Tibial artery (tissue), 4 donors: ENCODE measurements around the gene PKMYT1.
A peak's percentile ranks its signal among the peaks of the same experiment; 100 is the strongest.

Experiments
- DNase-seq, 2 donors: peaks; one replicate each; pipeline ENCODE4 v3.0.0-alpha.2; 2019
- H3K27ac ChIP-seq, 2 donors: fragments of 200-600 bp; sonication (generic) in 1 of 2; 1 replicate in 1 of 2; 2 replicates in 1 of 2; pipeline ENCODE4 v1.5.1; 2018 to 2019; ENCODE audit warnings: mild to moderate bottlenecking in 1 of 2
- H3K27me3 ChIP-seq, 2 donors: fragments of 200-600 bp; sonication (generic) in 1 of 2; one replicate each; pipeline versions ENCODE4 v1.5.1 to v1.6.0; 2016 to 2019
- H3K36me3 ChIP-seq, 3 donors: fragments of 200-600 bp; sonication (generic) in 2 of 3; one replicate each; pipeline ENCODE4 v1.5.1; 2016 to 2019; ENCODE audit warnings: mild to moderate bottlenecking in 2 of 3
- H3K4me1 ChIP-seq, 4 donors: fragments of 200-600 bp; sonication (generic) in 2 of 4; 1 replicate in 3 of 4; 2 replicates in 1 of 4; pipeline ENCODE4 v1.5.1; 2016 to 2019
- H3K4me3 ChIP-seq, 2 donors: fragments of 200-600 bp; sonication (generic) in 1 of 2; 1 replicate in 1 of 2; 2 replicates in 1 of 2; pipeline ENCODE4 v1.5.1; 2018 to 2019; ENCODE audit warnings: mild to moderate bottlenecking in 2 of 2
- H3K9me3 ChIP-seq, 3 donors: fragments of 200-600 bp; sonication (generic) in 1 of 3; one replicate each; pipeline ENCODE4 v1.5.1; 2016 to 2019
- CTCF ChIP-seq, 2 experiments: fragments of 200-600 bp in 1 of 2; fragments of 450-650 bp in 1 of 2; IDR thresholded peaks; one replicate each; pipeline ENCODE4 v1.5.1; 2017 to 2019; ENCODE audit warnings: antibody characterized with exemption in 2 of 2, mild to moderate bottlenecking in 1 of 2, moderate library complexity in 1 of 2
- intact Hi-C: fragments of 100-400 bp; cut with DNase I; formaldehyde crosslinking; loops from one replicate; pipeline ENCODE4 v1.15.0; 2023; ENCODE audit warnings: low total_unique reads

Gene PKMYT1

GRCh38 chr16:3009568-3010390, 29.5 kb upstream of the PKMYT1 start:
- intact Hi-C loops, result no loop called here
- peaks cover 6 to 90% of the 10 kb centered on the region in 2 donors for H3K27me3 ChIP-seq
- no peak overlapping the region for H3K4me3 ChIP-seq
- no peaks in the 10 kb centered on the region for H3K36me3 ChIP-seq
- no peak overlapping the region for H3K27ac ChIP-seq
- TF ChIP-seq CTCF (IDR thresholded peaks at IDR 0.05), result no peak
- H3K9me3 ChIP-seq, result no peaks in the 10 kb centered on the region
- no peak for DNase-seq
- peaks cover 0 to 7% (median 3%) of the 10 kb centered on the region in 4 donors for H3K4me1 ChIP-seq

GRCh38 chr16:3008690-3009037, 28.4 kb upstream of the PKMYT1 start:
- Histone ChIP-seq H3K9me3 (no peaks in the 10 kb centered on the region), H3K36me3 (no peaks in the 10 kb centered on the region), H3K4me1 (peaks cover 0 to 9% (median 4%) of the 10 kb centered on the region in 4 donors), H3K27ac (no peak overlapping the region), H3K4me3 (no peak overlapping the region), H3K27me3 (peaks cover 6 to 84% of the 10 kb centered on the region in 2 donors)
- no peak for DNase-seq
- TF ChIP-seq CTCF (IDR thresholded peaks at IDR 0.05), result no peak
- intact Hi-C loops, result no loop called here

GRCh38 chr16:3007957-3008689, 27.9 kb upstream of the PKMYT1 start:
- H3K4me3 ChIP-seq, result no peak overlapping the region

GRCh38 chr16:3007059-3007956, 27.1 kb upstream of the PKMYT1 start:
- TF ChIP-seq CTCF (IDR thresholded peaks at IDR 0.05), result no peak
- Histone ChIP-seq H3K27ac (no peak overlapping the region), H3K4me1 (peaks cover 0 to 9% (median 4%) of the 10 kb centered on the region in 4 donors), H3K27me3 (peaks cover 4 to 72% of the 10 kb centered on the region in 2 donors), H3K9me3 (no peaks in the 10 kb centered on the region), H3K4me3 (no peak overlapping the region), H3K36me3 (no peaks in the 10 kb centered on the region)
- intact Hi-C loops, result no loop called here
- no peak for DNase-seq

More at GRCh38 chr16:3007957-3008689, 27.9 kb upstream of the PKMYT1 start:
- Histone ChIP-seq H3K36me3 (no peaks in the 10 kb centered on the region), H3K27me3 (peaks cover 6 to 78% of the 10 kb centered on the region in 2 donors), H3K4me1 (peaks cover 0 to 9% (median 4%) of the 10 kb centered on the region in 4 donors), H3K27ac (no peak overlapping the region), H3K9me3 (no peaks in the 10 kb centered on the region)
- no peak for DNase-seq
- intact Hi-C loops, result no loop called here
- no peak for TF ChIP-seq CTCF (IDR thresholded peaks at IDR 0.05)

- no peak overlapping the region for H3K27ac ChIP-seq
- H3K4me1 ChIP-seq, result peaks cover 0 to 5% (median 4%) of the 10 kb centered on the region in 4 donors
- no peak for TF ChIP-seq CTCF (IDR thresholded peaks at IDR 0.05)
- no peaks in the 10 kb centered on the region for H3K9me3 ChIP-seq
- H3K27me3 ChIP-seq, result peaks cover 0 to 68% of the 10 kb centered on the region in 2 donors
- peak overlapping the region in 1 of 2 donors; percentile 5 for H3K4me3 ChIP-seq
- no peak for DNase-seq
- no peaks in the 10 kb centered on the region for H3K36me3 ChIP-seq
- intact Hi-C loops, result no loop called here
These were observed 24.6 kb upstream of the PKMYT1 start for GRCh38 chr16:3004781-3005284.
